ENCODE data around the gene TULP1.
A peak's percentile ranks its signal among the peaks of the same experiment; 100 is the strongest.
"Not testable (repeated sequence)": the region's sequence is repeated elsewhere in the genome, so short reads cannot be mapped to it uniquely, and the experiment has no call there.

The TULP1 gene

GRCh38 chr6:35519313-35520015, 6.8 kb upstream of the TULP1 start:
- DNase-seq, result no peak

- no peak for DNase-seq
These were observed 6.0 kb upstream of the TULP1 start for GRCh38 chr6:35518566-35519312.

DNA sequence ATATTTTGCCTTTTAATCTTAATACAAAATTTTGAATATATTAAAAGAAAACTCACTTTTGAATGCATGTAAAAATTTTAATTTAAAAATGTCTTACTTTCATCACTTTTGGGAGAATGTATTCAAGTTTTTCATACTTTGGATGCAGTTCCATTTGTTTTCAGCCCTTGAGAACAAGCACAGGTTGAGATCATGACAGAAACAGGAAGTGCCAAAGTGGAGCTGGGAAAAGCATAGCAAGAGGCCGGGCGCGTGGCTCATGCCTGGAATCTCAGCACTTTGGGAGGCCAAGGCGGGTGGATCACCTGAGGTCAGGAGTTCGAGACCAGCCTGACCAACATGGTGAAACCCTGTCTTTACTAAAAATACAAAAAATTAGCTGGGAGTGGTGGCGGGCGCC, 5.3 kb upstream of the TULP1 start:
- DNase-seq, result not testable (repeated sequence)

- DNase-seq, result no peak
These were observed 4.0 kb upstream of the TULP1 start for GRCh38 chr6:35516712-35517111.

GRCh38 chr6:35515939-35516338, 3.2 kb upstream of the TULP1 start:
- not testable (repeated sequence) for DNase-seq

GRCh38 chr6:35514587-35514986, 1.9 kb upstream of the TULP1 start:
- no peak for DNase-seq

DNA sequence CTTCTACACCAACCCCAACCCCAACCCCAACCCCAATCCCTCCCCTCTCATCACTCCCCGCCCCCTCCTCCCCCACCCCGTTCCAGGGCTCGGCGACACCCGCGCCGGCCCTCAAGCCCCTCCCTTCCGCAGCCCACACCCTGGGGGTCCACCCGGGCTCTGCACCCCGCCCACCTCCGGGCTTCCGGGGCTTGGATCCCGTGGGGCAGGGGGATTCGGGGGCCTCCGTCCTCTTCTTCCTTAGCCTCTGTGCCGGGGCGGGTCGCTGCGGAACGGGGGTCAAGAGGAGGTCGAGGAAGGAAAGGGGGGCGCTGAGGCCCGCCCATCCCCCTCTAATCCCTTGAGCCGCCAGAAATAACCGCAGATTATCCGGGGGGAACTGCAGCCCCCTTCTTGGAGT, 690 bp downstream of the TULP1 start:
- DNase-seq, result no peak

- no peak for DNase-seq
These were observed 1.1 kb downstream of the TULP1 start for GRCh38 chr6:35511562-35511941.

- DNase-seq, result no peak
These were observed 1.7 kb downstream of the TULP1 start for GRCh38 chr6:35510916-35511561.

DNA sequence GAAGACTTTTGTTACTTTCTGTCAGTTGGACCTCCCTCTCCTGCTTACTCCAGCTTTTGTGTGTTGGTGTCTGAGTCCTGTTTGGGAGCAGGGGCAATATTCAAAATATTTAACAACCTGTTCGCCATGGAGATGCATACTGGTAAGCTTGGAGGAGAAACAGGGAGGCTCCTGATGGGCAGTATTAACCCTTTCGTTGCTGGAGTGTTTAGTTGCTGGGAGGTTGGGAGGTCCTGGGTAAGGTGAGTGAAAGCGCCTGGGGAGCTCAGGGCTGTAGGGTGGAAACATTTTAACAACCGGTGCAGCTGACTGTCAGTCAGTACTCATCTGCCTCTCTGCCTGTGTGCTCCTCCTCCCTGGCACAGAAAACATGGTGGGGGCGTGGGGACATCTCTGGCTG, 4.2 kb downstream of the TULP1 start:
- DNase-seq, result no peak

- no peak for DNase-seq
These were observed 4.7 kb downstream of the TULP1 start for GRCh38 chr6:35508027-35508426.

DNA sequence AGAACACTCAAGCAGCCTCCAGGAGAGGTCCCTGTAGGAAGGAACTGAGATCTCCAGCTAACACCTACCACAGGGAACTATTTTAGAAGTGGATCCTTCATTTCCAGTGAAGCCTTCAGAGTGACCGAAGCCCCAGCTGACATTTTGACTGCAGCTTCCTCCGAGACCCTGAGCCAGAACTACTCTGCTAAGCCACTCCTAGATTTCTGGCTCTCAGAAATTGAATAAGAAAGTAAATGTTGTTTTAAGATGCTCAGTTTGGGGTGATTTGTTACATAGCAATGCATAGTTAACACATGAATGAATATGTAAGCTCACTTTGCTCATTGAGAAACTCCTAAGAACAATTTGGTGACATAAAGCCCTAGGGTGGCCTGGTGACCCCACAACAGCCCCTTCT, 5.5 kb downstream of the TULP1 start:
- DNase-seq, result no peak

GRCh38 chr6:35506536-35506935, 6.2 kb downstream of the TULP1 start:
- DNase-seq, result no peak

DNA sequence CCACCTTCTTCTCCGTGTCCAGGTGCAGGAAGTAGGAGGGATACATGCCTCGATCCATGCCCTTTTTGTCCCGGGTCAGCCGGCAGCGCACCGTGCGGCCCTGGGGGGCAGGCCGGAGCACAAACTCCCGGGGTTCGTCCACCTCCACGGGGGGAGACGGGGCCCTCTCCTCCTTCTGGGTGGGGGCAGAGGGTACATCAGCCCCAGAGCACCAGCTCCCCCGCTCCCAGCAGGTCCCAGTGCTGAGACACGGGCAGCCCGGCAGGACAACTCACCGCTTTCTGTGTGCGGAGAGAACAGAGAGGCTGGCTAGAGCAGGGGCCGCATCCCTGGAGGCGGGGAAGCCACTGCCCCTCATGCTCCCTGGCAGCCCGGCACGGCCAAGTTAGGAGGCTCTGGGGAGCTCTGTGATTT, 6.7 kb downstream of the TULP1 start:
- DNase-seq, result no peak

- no peak for DNase-seq
These were observed 9.2 kb downstream of the TULP1 start for GRCh38 chr6:35503534-35503933.

- no peak for DNase-seq
These were observed 10.9 kb downstream of the TULP1 start for GRCh38 chr6:35501784-35502183.

DNA sequence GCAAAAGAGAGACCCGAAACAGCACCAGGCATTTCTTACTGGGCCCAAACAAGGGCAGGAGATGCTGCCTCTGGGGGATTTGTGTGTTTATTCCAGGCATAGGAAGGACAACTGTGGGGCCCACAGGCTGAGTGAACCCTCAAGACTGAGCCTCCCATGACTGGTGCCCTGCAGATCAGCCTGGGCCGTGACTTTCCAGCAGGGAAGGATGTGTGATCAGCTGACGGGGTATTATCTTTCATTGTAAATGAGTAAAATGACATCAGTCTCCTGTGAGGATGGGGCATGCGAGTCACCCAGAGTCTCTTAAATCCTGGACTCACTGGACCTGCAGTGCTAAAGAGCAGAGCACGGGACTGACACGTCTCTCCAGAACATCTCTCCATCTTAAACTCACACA, 11.9 kb downstream of the TULP1 start:
- DNase-seq, result peak; percentile 58

- no peak for DNase-seq
These were observed 13.3 kb downstream of the TULP1 start for GRCh38 chr6:35499372-35499771.

DNA sequence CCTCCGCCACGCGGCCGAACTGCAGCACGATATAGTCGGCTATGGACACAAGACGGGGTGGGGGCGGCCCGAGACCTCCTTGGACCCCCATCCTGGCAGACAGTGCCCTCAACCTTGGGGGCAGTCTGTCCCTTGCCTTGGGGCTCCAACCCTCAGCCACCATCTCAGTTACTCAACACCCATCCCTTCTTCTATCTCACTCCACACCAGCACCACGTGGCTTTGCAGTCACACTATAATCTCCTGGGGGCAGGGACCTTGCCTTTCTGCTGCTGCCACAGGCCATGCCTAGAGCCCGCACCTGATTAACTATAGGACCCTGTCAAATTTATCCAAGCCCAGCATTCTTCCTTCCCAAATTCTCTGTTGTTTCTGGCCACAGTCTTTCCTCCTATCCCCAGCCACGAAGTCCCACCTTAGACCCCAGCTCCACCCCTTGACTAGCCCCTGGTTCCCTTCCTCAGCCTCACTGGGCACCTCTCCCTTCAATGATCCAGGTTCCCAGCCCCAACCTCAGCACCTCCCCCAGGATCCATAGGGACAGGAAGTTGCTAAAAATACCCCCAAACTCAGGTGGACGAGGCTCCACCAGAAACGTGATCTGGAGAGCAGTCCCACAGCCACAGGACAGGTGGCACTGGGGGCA, 14.2 kb downstream of the TULP1 start:
- DNase-seq, result no peak

GRCh38 chr6:35497571-35498421, 14.9 kb downstream of the TULP1 start:
- peak; percentile 32 for DNase-seq

- DNase-seq, result peak; percentile 45
These were observed 15.7 kb downstream of the TULP1 start, which contains the start of gene TEAD3 for GRCh38 chr6:35496841-35497570. TSS of gene TEAD3 (minus strand) at chr6:35497079.
